Peyer's patch (tissue), 4 donors: ENCODE measurements around the gene CCDC167. TPM values are rescaled to one million over a fixed set of nuclear protein-coding genes. Genes with fewer than 3 reads are reported as not detected.

ENCODE experiments used
- DNase-seq, 3 donors: peaks; one replicate each; pipeline ENCODE4 v3.0.0-alpha.2; 2017 to 2019
- H3K27ac ChIP-seq, 4 donors: fragments of 200-600 bp; sonication (generic); one replicate each; pipeline ENCODE4 v1.5.1; 2016 to 2019
- H3K27me3 ChIP-seq, 2 donors: fragments of 200-600 bp; sonication (generic); one replicate each; pipeline ENCODE4 v1.5.1; 2019
- H3K36me3 ChIP-seq, 3 donors: fragments of 200-600 bp; sonication (generic); one replicate each; pipeline ENCODE4 v1.5.1; 2016 to 2019
- H3K4me1 ChIP-seq, 4 donors: fragments of 200-600 bp; sonication (generic); one replicate each; pipeline ENCODE4 v1.5.1; 2016 to 2019
- H3K4me3 ChIP-seq, 4 donors: fragments of 200-600 bp; sonication (generic); 1 replicate in 3 of 4; 2 replicates in 1 of 4; pipeline ENCODE4 v1.5.1; 2016 to 2019; ENCODE audit warnings: mild to moderate bottlenecking in 1 of 4
- H3K9me3 ChIP-seq, 4 donors: fragments of 200-600 bp; sonication (generic); one replicate each; pipeline ENCODE4 v1.5.1; 2016 to 2019; ENCODE audit warnings: mild to moderate bottlenecking in 1 of 4
- POLR2A ChIP-seq, 2 donors: fragments of 450-650 bp; IDR thresholded peaks; one replicate each; pipeline ENCODE4 v1.5.1; 2017; ENCODE audit warnings: antibody characterized with exemption in 2 of 2, mild to moderate bottlenecking in 2 of 2, moderate library complexity in 2 of 2
- total RNA-seq, 4 donors: library from RNA; depleted of rRNA; stranded (reverse); fragments of >200 nt; gene quantifications; one replicate each; pipeline ENCODE4 v1.1.0, GENCODE V29; 2016
- TF ChIP-seq, protein P1 (sequence below), 6 experiments: fragments of 450-650 bp in 4 of 6; fragments of 200-600 bp in 2 of 6; sonication (generic) in 1 of 6; IDR thresholded peaks; one replicate each; pipeline ENCODE4 v1.5.1; 2017 to 2019; ENCODE audit warnings: antibody characterized with exemption in 6 of 6, mild to moderate bottlenecking in 3 of 6, moderate library complexity in 1 of 6

CCDC167 gene
- total RNA-seq, 4 donors from 2014 or later = 8.0 to 28.1 (median 19.3) TPM

DNA sequence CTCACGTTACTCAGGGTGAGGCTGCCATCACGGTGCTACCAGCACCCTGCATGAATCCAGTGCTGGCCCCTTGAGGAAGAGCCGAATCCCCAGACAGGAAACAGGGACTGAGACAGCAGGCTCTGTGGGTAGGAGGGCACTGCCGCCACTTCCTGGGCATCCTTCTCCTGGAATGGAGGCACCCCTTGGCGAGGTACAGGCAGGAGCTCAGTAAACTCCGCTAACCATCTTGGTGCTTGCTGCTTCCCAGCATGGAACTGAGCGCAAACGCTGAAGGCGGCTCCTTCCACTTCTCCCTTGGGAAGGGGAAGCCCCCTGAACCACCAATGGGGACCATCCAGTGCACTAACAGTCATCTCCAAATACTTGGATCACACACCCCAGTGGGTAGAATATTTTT lies 13.5 kb upstream of the CCDC167 start:
- Histone ChIP-seq H3K36me3 (no peaks in the 10 kb centered on the region), H3K27me3 (no peaks in the 10 kb centered on the region), H3K4me1 (peaks cover 4 to 18% (median 10%) of the 10 kb centered on the region in 4 donors), H3K4me3 (no peak overlapping the region), H3K9me3 (no peaks in the 10 kb centered on the region), H3K27ac (no peak overlapping the region)
- TF ChIP-seq, protein P1, sequence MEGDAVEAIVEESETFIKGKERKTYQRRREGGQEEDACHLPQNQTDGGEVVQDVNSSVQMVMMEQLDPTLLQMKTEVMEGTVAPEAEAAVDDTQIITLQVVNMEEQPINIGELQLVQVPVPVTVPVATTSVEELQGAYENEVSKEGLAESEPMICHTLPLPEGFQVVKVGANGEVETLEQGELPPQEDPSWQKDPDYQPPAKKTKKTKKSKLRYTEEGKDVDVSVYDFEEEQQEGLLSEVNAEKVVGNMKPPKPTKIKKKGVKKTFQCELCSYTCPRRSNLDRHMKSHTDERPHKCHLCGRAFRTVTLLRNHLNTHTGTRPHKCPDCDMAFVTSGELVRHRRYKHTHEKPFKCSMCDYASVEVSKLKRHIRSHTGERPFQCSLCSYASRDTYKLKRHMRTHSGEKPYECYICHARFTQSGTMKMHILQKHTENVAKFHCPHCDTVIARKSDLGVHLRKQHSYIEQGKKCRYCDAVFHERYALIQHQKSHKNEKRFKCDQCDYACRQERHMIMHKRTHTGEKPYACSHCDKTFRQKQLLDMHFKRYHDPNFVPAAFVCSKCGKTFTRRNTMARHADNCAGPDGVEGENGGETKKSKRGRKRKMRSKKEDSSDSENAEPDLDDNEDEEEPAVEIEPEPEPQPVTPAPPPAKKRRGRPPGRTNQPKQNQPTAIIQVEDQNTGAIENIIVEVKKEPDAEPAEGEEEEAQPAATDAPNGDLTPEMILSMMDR (IDR thresholded peaks at IDR 0.05) = no peak
- no peak for TF ChIP-seq POLR2A (IDR thresholded peaks at IDR 0.05)
- no peak for DNase-seq

- DNase-seq = no peak
- H3K4me3 ChIP-seq = no peak overlapping the region
- H3K9me3 ChIP-seq = no peaks in the 10 kb centered on the region
- H3K36me3 ChIP-seq = no peaks in the 10 kb centered on the region
- H3K27me3 ChIP-seq = no peaks in the 10 kb centered on the region
- no peak overlapping the region for H3K27ac ChIP-seq
- peaks cover 4 to 15% (median 10%) of the 10 kb centered on the region in 4 donors for H3K4me1 ChIP-seq
- TF ChIP-seq POLR2A (IDR thresholded peaks at IDR 0.05) = no peak
- TF ChIP-seq, protein P1 (IDR thresholded peaks at IDR 0.05) = no peak
Measured at GRCh38 chr6:37512400-37513011, 12.8 kb upstream of the CCDC167 start.

GRCh38 chr6:37511910-37512399 lies 12.3 kb upstream of the CCDC167 start:
- H3K27me3 ChIP-seq = no peaks in the 10 kb centered on the region
- TF ChIP-seq, protein P1 (IDR thresholded peaks at IDR 0.05) = no peak
- TF ChIP-seq POLR2A (IDR thresholded peaks at IDR 0.05) = no peak
- no peak for DNase-seq
- no peak overlapping the region for H3K27ac ChIP-seq
- H3K4me1 ChIP-seq = peaks cover 4 to 15% (median 10%) of the 10 kb centered on the region in 4 donors
- no peaks in the 10 kb centered on the region for H3K9me3 ChIP-seq
- no peak overlapping the region for H3K4me3 ChIP-seq
- no peaks in the 10 kb centered on the region for H3K36me3 ChIP-seq

DNA sequence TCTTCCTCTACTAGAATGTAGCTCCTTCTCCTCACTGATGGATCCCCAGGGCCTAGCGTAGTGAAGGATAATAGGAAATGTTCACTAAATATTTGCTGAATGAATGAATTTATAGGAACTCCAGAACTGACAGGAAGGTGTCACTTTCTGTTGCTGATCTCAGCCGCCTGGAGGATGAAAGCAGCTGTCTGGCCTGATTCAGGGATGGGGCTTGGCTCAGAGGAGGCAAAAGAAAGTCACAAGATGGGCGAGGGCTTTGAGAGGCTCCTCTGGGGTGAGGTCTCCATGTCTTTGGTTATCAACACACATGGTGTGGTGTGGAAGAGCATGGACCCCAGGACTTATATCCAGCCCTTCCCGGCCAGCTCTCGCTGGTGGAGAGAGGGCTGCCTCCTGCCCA lies 11.5 kb upstream of the CCDC167 start:
- no peaks in the 10 kb centered on the region for H3K9me3 ChIP-seq
- no peak for DNase-seq
- no peak overlapping the region for H3K27ac ChIP-seq
- H3K36me3 ChIP-seq = no peaks in the 10 kb centered on the region
- H3K27me3 ChIP-seq = no peaks in the 10 kb centered on the region
- no peak overlapping the region for H3K4me3 ChIP-seq
- H3K4me1 ChIP-seq = peaks cover 2 to 12% (median 6%) of the 10 kb centered on the region in 4 donors
- TF ChIP-seq, protein P1 (IDR thresholded peaks at IDR 0.05) = no peak
- no peak for TF ChIP-seq POLR2A (IDR thresholded peaks at IDR 0.05)

DNA sequence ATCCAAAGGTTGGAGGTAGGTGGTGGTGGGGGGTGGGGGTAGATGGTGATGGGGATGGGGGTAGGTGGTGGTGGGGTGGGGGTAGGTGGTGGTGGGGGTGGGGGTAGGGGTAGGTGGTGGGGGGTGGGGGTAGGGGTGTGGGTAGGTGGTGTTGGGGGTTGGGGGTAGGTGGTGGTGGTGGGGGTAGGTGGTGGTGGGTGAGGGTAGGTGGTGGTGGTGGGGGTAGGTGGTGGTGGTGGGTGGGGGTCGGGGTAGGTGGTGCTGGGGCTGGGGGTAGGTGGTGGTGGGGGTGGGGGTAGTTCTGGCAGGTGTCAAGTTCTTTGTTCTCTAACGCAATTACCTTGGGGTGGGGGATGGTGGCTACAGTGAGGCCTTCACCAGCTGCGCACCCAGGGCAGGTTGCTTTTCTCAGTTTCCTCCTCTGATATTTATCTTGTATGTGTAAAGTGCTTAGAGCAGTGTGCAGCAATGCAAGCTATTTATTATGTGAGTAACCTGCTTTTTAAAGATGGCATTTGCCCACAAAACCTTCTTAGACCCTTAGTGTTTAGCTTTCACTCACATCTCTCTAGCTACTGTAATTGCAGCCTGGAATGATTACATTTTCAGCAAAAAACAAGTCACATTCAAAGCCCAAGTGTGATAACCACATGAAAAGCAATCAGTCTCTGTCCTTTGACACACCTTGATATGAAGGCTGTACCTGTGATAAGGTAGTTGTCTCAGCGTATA lies 8.2 kb upstream of the CCDC167 start:
- Histone ChIP-seq H3K27me3 (no peaks in the 10 kb centered on the region), H3K4me3 (no peak overlapping the region), H3K9me3 (no peaks in the 10 kb centered on the region), H3K27ac (peak overlapping the region in 1 of 4 donors; percentile 40), H3K36me3 (no peaks in the 10 kb centered on the region), H3K4me1 (peaks cover 0 to 6% (median 0%) of the 10 kb centered on the region in 4 donors)
- DNase-seq = no peak
- no peak for TF ChIP-seq POLR2A (IDR thresholded peaks at IDR 0.05)

GRCh38 chr6:37507077-37507476 lies 7.4 kb upstream of the CCDC167 start:
- Histone ChIP-seq H3K4me1 (peaks cover 0 to 6% (median 0%) of the 10 kb centered on the region in 4 donors), H3K27me3 (no peaks in the 10 kb centered on the region), H3K4me3 (no peak overlapping the region), H3K36me3 (no peaks in the 10 kb centered on the region), H3K27ac (no peak overlapping the region), H3K9me3 (no peaks in the 10 kb centered on the region)
- DNase-seq = no peak
- TF ChIP-seq, protein P1 (IDR thresholded peaks at IDR 0.05) = no peak
- no peak for TF ChIP-seq POLR2A (IDR thresholded peaks at IDR 0.05)
